ENCODE results near the gene LCK.

Gene LCK

DNA sequence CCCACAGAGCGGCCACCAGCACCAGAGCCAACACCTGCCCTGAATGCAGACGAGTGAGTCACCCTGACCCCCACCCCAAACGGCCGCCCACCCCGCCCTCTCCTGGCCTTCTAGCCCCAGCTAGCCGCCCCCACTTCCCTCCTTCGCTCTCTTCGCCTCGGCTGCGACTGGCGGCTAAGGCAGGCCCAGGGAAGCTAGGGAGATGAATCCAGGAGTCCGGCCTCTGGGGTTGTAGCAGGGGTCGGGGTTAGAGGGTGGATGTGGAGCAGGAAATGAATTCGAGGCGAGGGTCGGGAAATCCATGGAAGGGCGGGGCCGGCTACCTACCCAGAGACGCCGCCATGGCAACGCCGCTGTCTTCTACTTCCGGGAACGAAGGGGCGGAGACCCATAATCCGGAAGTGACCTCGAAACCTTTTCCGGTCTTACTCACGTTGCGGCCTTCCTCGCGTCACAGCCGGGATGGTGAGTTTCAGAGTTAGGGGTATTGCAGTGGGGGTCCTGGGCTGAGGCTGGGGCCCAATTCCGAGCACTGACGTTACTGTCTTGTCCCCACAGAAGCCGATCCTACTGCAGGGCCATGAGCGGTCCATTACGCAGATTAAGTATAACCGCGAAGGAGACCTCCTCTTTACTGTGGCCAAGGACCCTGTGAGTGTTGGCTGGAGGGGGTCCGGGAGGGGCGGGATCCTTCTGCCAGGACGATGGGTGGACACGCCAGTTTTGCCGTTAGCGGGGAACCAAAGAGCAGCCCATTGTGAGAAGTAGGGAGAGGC, 28.9 kb upstream of the LCK start, which contains the start of the genes EIF3I and TMEM234 (continued):
- TF ChIP-seq, protein P1, sequence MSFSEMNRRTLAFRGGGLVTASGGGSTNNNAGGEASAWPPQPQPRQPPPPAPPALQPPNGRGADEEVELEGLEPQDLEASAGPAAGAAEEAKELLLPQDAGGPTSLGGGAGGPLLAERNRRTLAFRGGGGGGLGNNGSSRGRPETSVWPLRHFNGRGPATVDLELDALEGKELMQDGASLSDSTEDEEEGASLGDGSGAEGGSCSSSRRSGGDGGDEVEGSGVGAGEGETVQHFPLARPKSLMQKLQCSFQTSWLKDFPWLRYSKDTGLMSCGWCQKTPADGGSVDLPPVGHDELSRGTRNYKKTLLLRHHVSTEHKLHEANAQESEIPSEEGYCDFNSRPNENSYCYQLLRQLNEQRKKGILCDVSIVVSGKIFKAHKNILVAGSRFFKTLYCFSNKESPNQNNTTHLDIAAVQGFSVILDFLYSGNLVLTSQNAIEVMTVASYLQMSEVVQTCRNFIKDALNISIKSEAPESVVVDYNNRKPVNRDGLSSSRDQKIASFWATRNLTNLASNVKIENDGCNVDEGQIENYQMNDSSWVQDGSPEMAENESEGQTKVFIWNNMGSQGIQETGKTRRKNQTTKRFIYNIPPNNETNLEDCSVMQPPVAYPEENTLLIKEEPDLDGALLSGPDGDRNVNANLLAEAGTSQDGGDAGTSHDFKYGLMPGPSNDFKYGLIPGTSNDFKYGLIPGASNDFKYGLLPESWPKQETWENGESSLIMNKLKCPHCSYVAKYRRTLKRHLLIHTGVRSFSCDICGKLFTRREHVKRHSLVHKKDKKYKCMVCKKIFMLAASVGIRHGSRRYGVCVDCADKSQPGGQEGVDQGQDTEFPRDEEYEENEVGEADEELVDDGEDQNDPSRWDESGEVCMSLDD (tag by site-specific recombination; IDR thresholded peaks at IDR 0.05), result no peak
- TF ChIP-seq GLIS1 (tag by site-specific recombination; IDR thresholded peaks at IDR 0.05) (peak; percentile 68), ZNF677 (tag by site-specific recombination; IDR thresholded peaks at IDR 0.05) (no peak), ZNF792 (tag by site-specific recombination; IDR thresholded peaks at IDR 0.05) (no peak), ZNF510 (tag by site-specific recombination; IDR thresholded peaks at IDR 0.05; ENCODE audit: insufficient replicate concordance) (no peak), ZNF24 (tag by site-specific recombination; IDR thresholded peaks at IDR 0.05) (no peak), ZFP3 (tag by site-specific recombination; IDR thresholded peaks at IDR 0.05; ENCODE audit: low read depth) (no peak), KLF10 (tag by site-specific recombination; IDR thresholded peaks at IDR 0.05) (0 out of 2 replicates have a peak, but pooled peaks have one; percentile 13), ZNF624 (tag by site-specific recombination; IDR thresholded peaks at IDR 0.05) (no peak), ZFP41 (tag by site-specific recombination; IDR thresholded peaks at IDR 0.05; ENCODE audit: borderline replicate concordance) (no peak), ZNF184 (tag by site-specific recombination; IDR thresholded peaks at IDR 0.05) (no peak), ZNF76 (tag by site-specific recombination; IDR thresholded peaks at IDR 0.05; ENCODE audit: borderline replicate concordance, low read depth) (peak; percentile 66; the same call in 1 of the 2 replicates), KLF9 (tag by site-specific recombination; IDR thresholded peaks at IDR 0.05; ENCODE audit: low read depth) (peak; percentile 85), GLIS2 (tag by site-specific recombination; IDR thresholded peaks at IDR 0.05) (peak; percentile 30), ZNF747 (tag by site-specific recombination; IDR thresholded peaks at IDR 0.05) (no peak), ZBTB21 (tag by site-specific recombination; IDR thresholded peaks at IDR 0.05) (peak; percentile 90), ZNF501 (tag by site-specific recombination; IDR thresholded peaks at IDR 0.05) (peak; percentile 71; the same call in 1 of the 2 replicates), KLF16 (tag by site-specific recombination; IDR thresholded peaks at IDR 0.05) (0 out of 2 replicates have a peak, but pooled peaks have one; percentile 40), ZNF521 (tag by site-specific recombination; IDR thresholded peaks at IDR 0.05) (no peak), ZFHX2 (tag by site-specific recombination; conservative IDR thresholded peaks at IDR 0.05) (peak; percentile 89), ZNF548 (tag by site-specific recombination; IDR thresholded peaks at IDR 0.05) (no peak), ZNF530 (tag by site-specific recombination; IDR thresholded peaks at IDR 0.05; ENCODE audit: low read depth) (no peak), KLF1 (tag by site-specific recombination; IDR thresholded peaks at IDR 0.05) (peak; percentile 88), ZSCAN23 (tag by site-specific recombination; IDR thresholded peaks at IDR 0.05) (no peak), KLF8 (tag by site-specific recombination; IDR thresholded peaks at IDR 0.05) (peak; percentile 95; the same call in 1 of the 2 replicates), YY1 (tag by site-specific recombination; IDR thresholded peaks at IDR 0.05) (no peak)
- TF ChIP-seq, protein P2, sequence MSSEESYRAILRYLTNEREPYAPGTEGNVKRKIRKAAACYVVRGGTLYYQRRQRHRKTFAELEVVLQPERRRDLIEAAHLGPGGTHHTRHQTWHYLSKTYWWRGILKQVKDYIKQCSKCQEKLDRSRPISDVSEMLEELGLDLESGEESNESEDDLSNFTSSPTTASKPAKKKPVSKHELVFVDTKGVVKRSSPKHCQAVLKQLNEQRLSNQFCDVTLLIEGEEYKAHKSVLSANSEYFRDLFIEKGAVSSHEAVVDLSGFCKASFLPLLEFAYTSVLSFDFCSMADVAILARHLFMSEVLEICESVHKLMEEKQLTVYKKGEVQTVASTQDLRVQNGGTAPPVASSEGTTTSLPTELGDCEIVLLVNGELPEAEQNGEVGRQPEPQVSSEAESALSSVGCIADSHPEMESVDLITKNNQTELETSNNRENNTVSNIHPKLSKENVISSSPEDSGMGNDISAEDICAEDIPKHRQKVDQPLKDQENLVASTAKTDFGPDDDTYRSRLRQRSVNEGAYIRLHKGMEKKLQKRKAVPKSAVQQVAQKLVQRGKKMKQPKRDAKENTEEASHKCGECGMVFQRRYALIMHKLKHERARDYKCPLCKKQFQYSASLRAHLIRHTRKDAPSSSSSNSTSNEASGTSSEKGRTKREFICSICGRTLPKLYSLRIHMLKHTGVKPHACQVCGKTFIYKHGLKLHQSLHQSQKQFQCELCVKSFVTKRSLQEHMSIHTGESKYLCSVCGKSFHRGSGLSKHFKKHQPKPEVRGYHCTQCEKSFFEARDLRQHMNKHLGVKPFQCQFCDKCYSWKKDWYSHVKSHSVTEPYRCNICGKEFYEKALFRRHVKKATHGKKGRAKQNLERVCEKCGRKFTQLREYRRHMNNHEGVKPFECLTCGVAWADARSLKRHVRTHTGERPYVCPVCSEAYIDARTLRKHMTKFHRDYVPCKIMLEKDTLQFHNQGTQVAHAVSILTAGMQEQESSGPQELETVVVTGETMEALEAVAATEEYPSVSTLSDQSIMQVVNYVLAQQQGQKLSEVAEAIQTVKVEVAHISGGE (tag by site-specific recombination; conservative IDR thresholded peaks at IDR 0.05; ENCODE audit: low read depth), result peak; percentile 89
- TF ChIP-seq, protein P3, sequence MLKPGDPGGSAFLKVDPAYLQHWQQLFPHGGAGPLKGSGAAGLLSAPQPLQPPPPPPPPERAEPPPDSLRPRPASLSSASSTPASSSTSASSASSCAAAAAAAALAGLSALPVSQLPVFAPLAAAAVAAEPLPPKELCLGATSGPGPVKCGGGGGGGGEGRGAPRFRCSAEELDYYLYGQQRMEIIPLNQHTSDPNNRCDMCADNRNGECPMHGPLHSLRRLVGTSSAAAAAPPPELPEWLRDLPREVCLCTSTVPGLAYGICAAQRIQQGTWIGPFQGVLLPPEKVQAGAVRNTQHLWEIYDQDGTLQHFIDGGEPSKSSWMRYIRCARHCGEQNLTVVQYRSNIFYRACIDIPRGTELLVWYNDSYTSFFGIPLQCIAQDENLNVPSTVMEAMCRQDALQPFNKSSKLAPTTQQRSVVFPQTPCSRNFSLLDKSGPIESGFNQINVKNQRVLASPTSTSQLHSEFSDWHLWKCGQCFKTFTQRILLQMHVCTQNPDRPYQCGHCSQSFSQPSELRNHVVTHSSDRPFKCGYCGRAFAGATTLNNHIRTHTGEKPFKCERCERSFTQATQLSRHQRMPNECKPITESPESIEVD (tag by site-specific recombination; IDR thresholded peaks at IDR 0.05), result no peak
- TF ChIP-seq, protein P4, sequence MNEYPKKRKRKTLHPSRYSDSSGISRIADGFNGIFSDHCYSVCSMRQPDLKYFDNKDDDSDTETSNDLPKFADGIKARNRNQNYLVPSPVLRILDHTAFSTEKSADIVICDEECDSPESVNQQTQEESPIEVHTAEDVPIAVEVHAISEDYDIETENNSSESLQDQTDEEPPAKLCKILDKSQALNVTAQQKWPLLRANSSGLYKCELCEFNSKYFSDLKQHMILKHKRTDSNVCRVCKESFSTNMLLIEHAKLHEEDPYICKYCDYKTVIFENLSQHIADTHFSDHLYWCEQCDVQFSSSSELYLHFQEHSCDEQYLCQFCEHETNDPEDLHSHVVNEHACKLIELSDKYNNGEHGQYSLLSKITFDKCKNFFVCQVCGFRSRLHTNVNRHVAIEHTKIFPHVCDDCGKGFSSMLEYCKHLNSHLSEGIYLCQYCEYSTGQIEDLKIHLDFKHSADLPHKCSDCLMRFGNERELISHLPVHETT (tag by site-specific recombination; IDR thresholded peaks at IDR 0.05), result peak; percentile 24
